H9 (cell line): Measurements from ENCODE around the gene SNRPA1. TPM values are rescaled to one million over a fixed set of nuclear protein-coding genes. Genes with fewer than 3 reads are reported as not detected.
A peak's percentile ranks its signal among the peaks of the same experiment; 100 is the strongest.

Experiments
- DNase-seq: peaks from one replicate; pipeline ENCODE4 v3.0.0-alpha.2; 2017
- H2AFZ ChIP-seq: one replicate; pipeline ENCODE4 v1.6.1; 2013; ENCODE audit warnings: mild to moderate bottlenecking, low read length, control low read depth, moderate library complexity
- H2AK5ac ChIP-seq: 2 replicates; pipeline ENCODE4 v1.6.1; 2013; ENCODE audit warnings: low read length, control low read depth, mixed read lengths; ENCODE audit not compliant: insufficient read length
- H2BK120ac ChIP-seq: one replicate; pipeline ENCODE4 v1.6.1; 2013; ENCODE audit warnings: low read depth, mild to moderate bottlenecking, low read length, control low read depth, inconsistent platforms; ENCODE audit not compliant: poor library complexity, severe bottlenecking
- H2BK12ac ChIP-seq: 2 replicates; pipeline ENCODE4 v1.6.1; 2013; ENCODE audit warnings: low read length, control low read depth, mixed read lengths, low read depth; ENCODE audit not compliant: insufficient read length
- H2BK15ac ChIP-seq: 2 replicates; pipeline ENCODE4 v1.6.1; 2013; ENCODE audit warnings: low read depth, low read length, control low read depth
- H2BK20ac ChIP-seq: one replicate; pipeline ENCODE4 v1.6.1; 2013; ENCODE audit warnings: low read depth, mild to moderate bottlenecking, low read length, control low read depth, inconsistent platforms; ENCODE audit not compliant: poor library complexity, severe bottlenecking
- H2BK5ac ChIP-seq: 2 replicates; pipeline ENCODE4 v1.6.1; 2013; ENCODE audit warnings: low read length, control low read depth, mixed read lengths; ENCODE audit not compliant: insufficient read length
- H3K14ac ChIP-seq: 2 replicates; pipeline ENCODE4 v1.6.1; 2013; ENCODE audit warnings: low read length, control low read depth; ENCODE audit not compliant: insufficient read depth
- H3K18ac ChIP-seq: 2 replicates; pipeline ENCODE4 v1.6.1; 2013; ENCODE audit warnings: low read depth, mild to moderate bottlenecking, mixed read lengths, low read length, control low read depth; ENCODE audit not compliant: insufficient read length
- H3K23ac ChIP-seq: 2 replicates; pipeline ENCODE4 v1.6.1; 2013; ENCODE audit warnings: low read length, control low read depth, mixed read lengths, low read depth; ENCODE audit not compliant: insufficient read length
- H3K23me2 ChIP-seq: 2 replicates; pipeline ENCODE4 v1.6.1; 2013; ENCODE audit warnings: low read depth, mild to moderate bottlenecking, mixed read lengths, low read length, control low read depth; ENCODE audit not compliant: insufficient read length, poor library complexity, severe bottlenecking
- H3K27ac ChIP-seq: 2 replicates; pipeline ENCODE4 v1.5.1; 2013; ENCODE audit warnings: low read length, control low read depth, mixed read lengths, low read depth; ENCODE audit not compliant: insufficient read length
- H3K27me3 ChIP-seq: 2 replicates; pipeline ENCODE4 v1.6.1; 2013; ENCODE audit warnings: low read length, control low read depth, inconsistent platforms; ENCODE audit not compliant: insufficient read depth
- H3K4ac ChIP-seq: 2 replicates; pipeline ENCODE4 v1.6.1; 2013; ENCODE audit warnings: low read depth, mild to moderate bottlenecking, control low read depth, inconsistent platforms, low read length, moderate library complexity
- H3K4me1 ChIP-seq: 2 replicates; pipeline ENCODE4 v1.6.1; 2013; ENCODE audit warnings: low read length, control low read depth, inconsistent platforms; ENCODE audit not compliant: insufficient read depth
- H3K4me2 ChIP-seq: 2 replicates; pipeline ENCODE4 v1.6.1; 2013; ENCODE audit warnings: low read length, control low read depth, mixed read lengths; ENCODE audit not compliant: insufficient read length, insufficient read depth
- H3K56ac ChIP-seq: 2 replicates; pipeline ENCODE4 v1.6.1; 2013; ENCODE audit warnings: low read depth, mild to moderate bottlenecking, mixed read lengths, low read length, control low read depth; ENCODE audit not compliant: insufficient read length
- H3K79me1 ChIP-seq: 2 replicates; pipeline ENCODE4 v1.6.1; 2013; ENCODE audit warnings: low read depth, mild to moderate bottlenecking, moderate library complexity, low read length, control low read depth, inconsistent platforms; ENCODE audit not compliant: insufficient read depth, poor library complexity, severe bottlenecking
- H3K79me2 ChIP-seq: 2 replicates; pipeline ENCODE4 v1.6.1; 2013; ENCODE audit warnings: low read length, control low read depth, inconsistent platforms; ENCODE audit not compliant: insufficient read depth
- H3K9ac ChIP-seq: 2 replicates; pipeline ENCODE4 v1.6.1; 2013; ENCODE audit warnings: low read length, control low read depth, mixed read lengths; ENCODE audit not compliant: insufficient read length; ENCODE audit errors: extremely low read depth
- H3K9me3 ChIP-seq: one replicate; pipeline ENCODE4 v1.6.1; 2013; ENCODE audit warnings: low read depth, low read length, inconsistent platforms; ENCODE audit not compliant: control insufficient read depth
- H3T11ph ChIP-seq: one replicate; pipeline ENCODE4 v1.6.1; 2013; ENCODE audit warnings: mild to moderate bottlenecking, low read length, control low read depth, inconsistent platforms
- H4K20me1 ChIP-seq: one replicate; pipeline ENCODE4 v1.6.1; 2013; ENCODE audit not compliant: control insufficient read depth, insufficient read length, insufficient read depth
- H4K5ac ChIP-seq: 2 replicates; pipeline ENCODE4 v1.6.1; 2013; ENCODE audit warnings: low read depth, mild to moderate bottlenecking, mixed read lengths, low read length, control low read depth; ENCODE audit not compliant: insufficient read length
- H4K8ac ChIP-seq: replicated peaks from 2 replicates; pipeline ENCODE4 v1.6.1; 2013; ENCODE audit warnings: low read length, control low read depth, mixed read lengths, low read depth; ENCODE audit not compliant: insufficient read length
- H4K91ac ChIP-seq: 2 replicates; pipeline ENCODE4 v1.6.1; 2013; ENCODE audit warnings: low read depth, mild to moderate bottlenecking, moderate library complexity, mixed read lengths, low read length, control low read depth; ENCODE audit not compliant: insufficient read length
- H3K27ac Mint-ChIP-seq, 3 experiments: 2 replicates in 2 of 3; 3 replicates in 1 of 3; pipeline ENCODE4 v1.8.0; 2020 to 2021; ENCODE audit warnings: mixed read lengths in 3 of 3, mild to moderate bottlenecking in 1 of 3, moderate library complexity in 1 of 3
- H3K27me3 Mint-ChIP-seq: 2 replicates; pipeline ENCODE4 v1.8.0; 2021; ENCODE audit warnings: low read depth, mild to moderate bottlenecking, moderate library complexity, mixed read lengths
- H3K36me3 Mint-ChIP-seq, 3 experiments: 2 replicates in 2 of 3; 3 replicates in 1 of 3; pipeline ENCODE4 v1.8.0; 2020 to 2021; ENCODE audit warnings: low read depth in 3 of 3, mixed read lengths in 3 of 3; ENCODE audit not compliant: insufficient read depth in 1 of 3
- H3K4me1 Mint-ChIP-seq, 2 experiments: 2 replicates each; pipeline ENCODE4 v1.8.0; 2020; ENCODE audit warnings: mixed read lengths in 2 of 2
- H3K4me3 Mint-ChIP-seq, 2 experiments: 2 replicates in 1 of 2; 3 replicates in 1 of 2; pipeline ENCODE4 v1.8.0; 2020 to 2021; ENCODE audit warnings: mild to moderate bottlenecking in 2 of 2, mixed read lengths in 2 of 2, moderate library complexity in 1 of 2
- H3K9me3 Mint-ChIP-seq, 2 experiments: 2 replicates in 1 of 2; 3 replicates in 1 of 2; pipeline ENCODE4 v1.8.0; 2020; ENCODE audit warnings: mild to moderate bottlenecking in 2 of 2, mixed read lengths in 2 of 2, moderate library complexity in 1 of 2
- CTCF ChIP-seq: fragments of 200-600 bp; sonication (generic); conservative IDR thresholded peaks from 3 replicates; pipeline ENCODE4 v1.8.0; 2021; ENCODE audit warnings: antibody characterized with exemption, mild to moderate bottlenecking
- WGBS: extraction: QIAGEN DNeasy Blood & Tissue Kit; methylation state at CpG from one replicate; pipeline ENCODE4 v1.1.7; 2013; ENCODE audit warnings: missing lambda C conversion rate, low lambda C conversion rate, mixed read lengths; ENCODE audit not compliant: insufficient read length; ENCODE audit errors: extremely low coverage; 5-methylcytosine and 5-hydroxymethylcytosine counted together
- total RNA-seq: library from RNA; stranded (reverse); gene quantifications from 2 replicates; pipeline ENCODE4 v1.2.1, GENCODE V29; 2021

The SNRPA1 gene
- total RNA-seq, 1 experiment from 2014 or later = 145 TPM

- H2BK12ac ChIP-seq = no peak overlapping the region
- no peak overlapping the region for H3K4me3 Mint-ChIP-seq
- no CpG with 5 or more reads among the region's 26 CpGs for WGBS
- H3K23ac ChIP-seq = no peak overlapping the region
- no peak overlapping the region for H3K4me2 ChIP-seq
- no peaks in the 10 kb centered on the region; a peak in 1 of 5 replicates for H3K9me3 Mint-ChIP-seq
- no peak overlapping the region for H4K8ac ChIP-seq
- H3K27me3 Mint-ChIP-seq = no peaks in the 10 kb centered on the region; the same call in 1 of the 2 replicates
- no peak overlapping the region; the same call in 1 of the 2 replicates for H3K14ac ChIP-seq
- H3K4me1 Mint-ChIP-seq = peaks cover 0 to 4% of the 10 kb centered on the region in 2 experiments; a peak in 1 of 4 replicates
- no peak overlapping the region for H2AK5ac ChIP-seq
- H3K9me3 ChIP-seq = no peaks in the 10 kb centered on the region
- H3K9ac ChIP-seq = no peak overlapping the region
- H3K23me2 ChIP-seq = no peaks in the 10 kb centered on the region
- H3K79me2 ChIP-seq = no peaks in the 10 kb centered on the region
- H2BK5ac ChIP-seq = no peak overlapping the region
- no peak overlapping the region for H3K56ac ChIP-seq
- H3K27ac Mint-ChIP-seq = no peak overlapping the region
- no peaks in the 10 kb centered on the region for H3K79me1 ChIP-seq
- no peaks in the 10 kb centered on the region for H3K27me3 ChIP-seq
- no peak overlapping the region for H3K18ac ChIP-seq
- H2BK120ac ChIP-seq = no peak overlapping the region
- no peak for TF ChIP-seq CTCF
- no peak overlapping the region for H2BK20ac ChIP-seq
- H3T11ph ChIP-seq = no peak overlapping the region
- peak overlapping the region; percentile 24 for H4K91ac ChIP-seq
- H4K20me1 ChIP-seq = no peaks in the 10 kb centered on the region
- H2AFZ ChIP-seq = no peak overlapping the region
- no peak overlapping the region for H2BK15ac ChIP-seq
- DNase-seq = peak; percentile 25
- no peak overlapping the region for H3K27ac ChIP-seq
- no peak overlapping the region for H3K4ac ChIP-seq
- H3K36me3 Mint-ChIP-seq = no peaks in the 10 kb centered on the region
- no peak overlapping the region for H4K5ac ChIP-seq
- H3K4me1 ChIP-seq = no peaks in the 10 kb centered on the region
These were observed 14.6 kb upstream of the SNRPA1 start for GRCh38 chr15:101309436-101310160.
